SJSA1 (cell line): ENCODE results near the gene AMMECR1L. TPM values are rescaled to one million over a fixed set of nuclear protein-coding genes. Genes with fewer than 3 reads are reported as not detected.
"Not testable (repeated sequence)": the region's sequence is repeated elsewhere in the genome, so short reads cannot be mapped to it uniquely, and the experiment has no call there.

Experiments
- DNase-seq, 2 experiments: peaks; one replicate each; pipeline ENCODE4 v3.0.0-alpha.2; 2015 to 2020; ENCODE audit warnings: low spot score in 2 of 2, low read depth in 1 of 2
- H3K27ac ChIP-seq: fragments of 250-450 bp; sonication (Bioruptor Pico); 2 replicates; pipeline ENCODE4 v1.5.1; 2020; ENCODE audit warnings: mild to moderate bottlenecking, moderate library complexity
- H3K27me3 ChIP-seq: fragments of 250-450 bp; sonication (Bioruptor Pico); replicated peaks from 2 replicates; pipeline ENCODE4 v1.5.1; 2020; ENCODE audit warnings: mild to moderate bottlenecking, moderate library complexity
- H3K36me3 ChIP-seq: fragments of 250-450 bp; sonication (Bioruptor Pico); 2 replicates; pipeline ENCODE4 v1.5.1; 2020; ENCODE audit warnings: mild to moderate bottlenecking
- H3K4me1 ChIP-seq: fragments of 250-450 bp; sonication (Bioruptor Pico); replicated peaks from 2 replicates; pipeline ENCODE4 v1.6.1; 2021; ENCODE audit warnings: mild to moderate bottlenecking
- H3K4me3 ChIP-seq: fragments of 250-450 bp; sonication (Bioruptor Pico); 2 replicates; pipeline ENCODE4 v1.5.1; 2020; ENCODE audit warnings: mild to moderate bottlenecking
- H3K9me3 ChIP-seq: fragments of 250-450 bp; sonication (Bioruptor Pico); replicated peaks from 2 replicates; pipeline ENCODE4 v1.5.1; 2020; ENCODE audit warnings: mild to moderate bottlenecking
- total RNA-seq: library from RNA; depleted of rRNA; stranded (reverse); fragments of >200 nt; shearing (Covaris generic); gene quantifications from 2 replicates; pipeline ENCODE4 v1.2.3, GENCODE V29; 2014

AMMECR1L gene
- total RNA-seq, 1 experiment from 2014 or later: 18.9 TPM

- Histone ChIP-seq H3K9me3 (no peaks in the 10 kb centered on the region), H3K4me3 (no peak overlapping the region), H3K27ac (no peak overlapping the region), H3K36me3 (peaks cover 50% of the 10 kb centered on the region), H3K27me3 (no peaks in the 10 kb centered on the region), H3K4me1 (no peaks in the 10 kb centered on the region)
- no peak for DNase-seq
Observed at GRCh38 chr2:127844973-127845372, 40.8 kb downstream of the AMMECR1L start.

- no peaks in the 10 kb centered on the region for H3K9me3 ChIP-seq
Observed at GRCh38 chr2:127843677-127844076, 42.1 kb downstream of the AMMECR1L start.

GRCh38 chr2:127841466-127842178, 44.1 kb downstream of the AMMECR1L start:
- no peak overlapping the region for H3K4me3 ChIP-seq

More at GRCh38 chr2:127843677-127844076, 42.1 kb downstream of the AMMECR1L start:
- no peak for DNase-seq
- H3K27me3 ChIP-seq: no peaks in the 10 kb centered on the region
- H3K36me3 ChIP-seq: peaks cover 37% of the 10 kb centered on the region
- H3K27ac ChIP-seq: no peak overlapping the region
- no peaks in the 10 kb centered on the region for H3K4me1 ChIP-seq
- H3K4me3 ChIP-seq: no peak overlapping the region

GRCh38 chr2:127840893-127841292, 44.9 kb downstream of the AMMECR1L start:
- Histone ChIP-seq H3K9me3 (no peaks in the 10 kb centered on the region), H3K4me1 (no peaks in the 10 kb centered on the region), H3K4me3 (no peak overlapping the region), H3K27me3 (no peaks in the 10 kb centered on the region), H3K27ac (no peak overlapping the region), H3K36me3 (peaks cover 14% of the 10 kb centered on the region)
- no peak for DNase-seq

More at GRCh38 chr2:127841466-127842178, 44.1 kb downstream of the AMMECR1L start:
- no peaks in the 10 kb centered on the region for H3K27me3 ChIP-seq
- no peaks in the 10 kb centered on the region for H3K4me1 ChIP-seq
- no peak for DNase-seq
- H3K9me3 ChIP-seq: no peaks in the 10 kb centered on the region
- no peak overlapping the region for H3K27ac ChIP-seq
- peaks cover 21% of the 10 kb centered on the region for H3K36me3 ChIP-seq

GRCh38 chr2:127834951-127835350, 50.8 kb downstream of the AMMECR1L start:
- Histone ChIP-seq H3K36me3 (no peaks in the 10 kb centered on the region), H3K27ac (no peak overlapping the region), H3K27me3 (no peaks in the 10 kb centered on the region), H3K4me3 (no peak overlapping the region), H3K9me3 (no peaks in the 10 kb centered on the region), H3K4me1 (0 out of 2 replicates have a peak, but pooled peaks cover 2% of the 10 kb centered on the region)
- DNase-seq: no peak

- Histone ChIP-seq H3K36me3 (no peaks in the 10 kb centered on the region), H3K27me3 (no peaks in the 10 kb centered on the region), H3K9me3 (0 out of 2 replicates have a peak, but pooled peaks cover 5% of the 10 kb centered on the region), H3K4me3 (no peak overlapping the region), H3K4me1 (0 out of 2 replicates have a peak, but pooled peaks cover under 1% of the 10 kb centered on the region), H3K27ac (no peak overlapping the region)
- DNase-seq: no peak
Observed at GRCh38 chr2:127829845-127830246, 55.9 kb downstream of the AMMECR1L start.

- H3K27ac ChIP-seq, H3K4me1 ChIP-seq, H3K36me3 ChIP-seq, H3K27me3 ChIP-seq, DNase-seq, H3K9me3 ChIP-seq, H3K4me3 ChIP-seq: not testable (repeated sequence)
Observed at GRCh38 chr2:127826708-127827107, 59.0 kb downstream of the AMMECR1L start.

- Histone ChIP-seq H3K9me3 (peaks cover 6% of the 10 kb centered on the region; the same call in 1 of the 2 replicates), H3K4me3 (no peak overlapping the region), H3K36me3 (no peaks in the 10 kb centered on the region), H3K27me3 (no peaks in the 10 kb centered on the region), H3K27ac (no peak overlapping the region), H3K4me1 (no peaks in the 10 kb centered on the region)
- DNase-seq: no peak
Observed at GRCh38 chr2:127826047-127826446, 59.7 kb downstream of the AMMECR1L start.

- H3K4me1 ChIP-seq: no peaks in the 10 kb centered on the region
- DNase-seq: no peak
- H3K27ac ChIP-seq: no peak overlapping the region
- H3K9me3 ChIP-seq: peaks cover 17% of the 10 kb centered on the region
- no peaks in the 10 kb centered on the region for H3K36me3 ChIP-seq
- H3K27me3 ChIP-seq: peaks cover 7% of the 10 kb centered on the region; the same call in 1 of the 2 replicates
- no peak overlapping the region for H3K4me3 ChIP-seq
Observed at GRCh38 chr2:127820080-127820668, 65.6 kb downstream of the AMMECR1L start.

GRCh38 chr2:127818794-127819425, 66.8 kb downstream of the AMMECR1L start:
- H3K9me3 ChIP-seq: peaks cover 17% of the 10 kb centered on the region
- no peak overlapping the region for H3K27ac ChIP-seq
- no peaks in the 10 kb centered on the region for H3K4me1 ChIP-seq
- H3K36me3 ChIP-seq: no peaks in the 10 kb centered on the region
- DNase-seq: no peak
- H3K4me3 ChIP-seq: no peak overlapping the region
- H3K27me3 ChIP-seq: peaks cover 7% of the 10 kb centered on the region; the same call in 1 of the 2 replicates

- Histone ChIP-seq H3K27me3 (peaks cover 7% of the 10 kb centered on the region; the same call in 1 of the 2 replicates), H3K4me1 (no peaks in the 10 kb centered on the region), H3K27ac (no peak overlapping the region), H3K9me3 (peaks cover 17% of the 10 kb centered on the region), H3K36me3 (no peaks in the 10 kb centered on the region), H3K4me3 (no peak overlapping the region)
- DNase-seq: no peak
Observed at GRCh38 chr2:127818241-127818640, 67.5 kb downstream of the AMMECR1L start.

GRCh38 chr2:127814677-127815076, 71.1 kb downstream of the AMMECR1L start:
- no peak for DNase-seq
- H3K9me3 ChIP-seq: peaks cover 7% of the 10 kb centered on the region; the same call in 1 of the 2 replicates
- H3K4me1 ChIP-seq: peaks cover 7% of the 10 kb centered on the region
- H3K27me3 ChIP-seq: peaks cover 7% of the 10 kb centered on the region; the same call in 1 of the 2 replicates
- no peak overlapping the region for H3K4me3 ChIP-seq
- no peak overlapping the region for H3K27ac ChIP-seq
- H3K36me3 ChIP-seq: peaks cover 5% of the 10 kb centered on the region

GRCh38 chr2:127812441-127812840, 73.3 kb downstream of the AMMECR1L start:
- H3K27ac ChIP-seq, DNase-seq, H3K27me3 ChIP-seq, H3K4me3 ChIP-seq, H3K9me3 ChIP-seq, H3K36me3 ChIP-seq: not testable (repeated sequence)
- H3K4me1 ChIP-seq: peaks cover 10% of the 10 kb centered on the region
